ENCODE data around the gene PCDHB2.
"Not testable (repeated sequence)": the region's sequence is repeated elsewhere in the genome, so short reads cannot be mapped to it uniquely, and the experiment has no call there.

Gene PCDHB2

GRCh38 chr5:141135718-141136266 is 41.4 kb downstream of the PCDHB2 start:
- DNase-seq (ENCODE audit: low spot score): no peak

- DNase-seq (ENCODE audit: low spot score): not testable (repeated sequence)
These were observed 42.9 kb downstream of the PCDHB2 start for GRCh38 chr5:141137346-141137745.

All from D341Med (cell line).